Karpas-422 (cell line): ENCODE measurements around the gene ZDHHC6. TPM values are rescaled to one million over a fixed set of nuclear protein-coding genes. Genes with fewer than 3 reads are reported as not detected.
"Not testable (repeated sequence)": the region's sequence is repeated elsewhere in the genome, so short reads cannot be mapped to it uniquely, and the experiment has no call there.

Source experiments
- DNase-seq: peaks from one replicate; pipeline ENCODE4 v3.0.0-alpha.2; 2015
- H2AFZ ChIP-seq: fragments of 200-600 bp; sonication (generic); 2 replicates; pipeline ENCODE4 v1.6.1; 2014; ENCODE audit warnings: antibody characterized with exemption, low read length, mixed read lengths
- H3K27ac ChIP-seq: fragments of 200-600 bp; sonication (generic); 2 replicates; pipeline ENCODE4 v1.5.1; 2014; ENCODE audit warnings: mild to moderate bottlenecking, low read length, moderate library complexity
- H3K27me3 ChIP-seq: fragments of 200-600 bp; sonication (generic); 2 replicates; pipeline ENCODE4 v1.6.1; 2014; ENCODE audit warnings: low read length, mixed read lengths
- H3K36me3 ChIP-seq: fragments of 200-600 bp; sonication (generic); 2 replicates; pipeline ENCODE4 v1.6.1; 2014; ENCODE audit warnings: low read length, mixed read lengths; ENCODE audit not compliant: insufficient read depth
- H3K4me1 ChIP-seq: fragments of 200-600 bp; sonication (generic); 2 replicates; pipeline ENCODE4 v1.6.1; 2014; ENCODE audit warnings: mild to moderate bottlenecking, low read length, mixed read lengths
- H3K4me2 ChIP-seq: fragments of 200-600 bp; sonication (generic); 2 replicates; pipeline ENCODE4 v1.6.1; 2014; ENCODE audit warnings: low read length, low read depth, mild to moderate bottlenecking; ENCODE audit not compliant: poor library complexity, severe bottlenecking
- H3K4me3 ChIP-seq: fragments of 200-600 bp; sonication (generic); 2 replicates; pipeline ENCODE4 v1.5.1; 2014; ENCODE audit warnings: mild to moderate bottlenecking, antibody characterized with exemption, low read length, mixed read lengths
- H3K79me2 ChIP-seq: fragments of 200-600 bp; sonication (generic); 2 replicates; pipeline ENCODE4 v1.6.1; 2014; ENCODE audit warnings: mild to moderate bottlenecking, low read length, mixed read lengths
- H3K9ac ChIP-seq: fragments of 200-600 bp; sonication (generic); 2 replicates; pipeline ENCODE4 v1.6.0; 2014; ENCODE audit warnings: low read length
- H3K9me2 ChIP-seq: fragments of 200-600 bp; sonication (generic), shearing (Covaris generic); replicated peaks from 2 replicates; pipeline ENCODE4 v1.6.0; 2014; ENCODE audit warnings: mild to moderate bottlenecking, low read length, moderate library complexity; ENCODE audit not compliant: insufficient read depth
- H3K9me3 ChIP-seq: fragments of 300-700, 200-600 bp; sonication (generic); 2 replicates; pipeline ENCODE4 v1.6.1; 2014; ENCODE audit warnings: low read length, mixed read lengths
- H4K20me1 ChIP-seq: fragments of 200-600 bp; sonication (generic); 2 replicates; pipeline ENCODE4 v1.6.1; 2014; ENCODE audit warnings: mild to moderate bottlenecking, antibody characterized with exemption, low read length, low read depth; ENCODE audit not compliant: insufficient read depth
- total RNA-seq: library from RNA; depleted of rRNA; stranded (reverse); fragments of >200 nt; shearing (Covaris generic); gene quantifications from 2 replicates; pipeline ENCODE4 v1.2.3, GENCODE V29; 2014; ENCODE audit warnings: low replicate concordance

Gene ZDHHC6
- total RNA-seq, 1 experiment from 2014 or later = 33.9 TPM

GRCh38 chr10:112409755-112410154 lies 37.0 kb downstream of the ZDHHC6 start:
- no peaks in the 10 kb centered on the region for H3K9me3 ChIP-seq
- H3K9me2 ChIP-seq = no peaks in the 10 kb centered on the region
- no peak overlapping the region for H3K4me2 ChIP-seq
- H3K36me3 ChIP-seq = peaks cover 40% of the 10 kb centered on the region
- no peak overlapping the region for H3K9ac ChIP-seq
- peaks cover 4% of the 10 kb centered on the region; the same call in 1 of the 2 replicates for H3K4me1 ChIP-seq
- H3K4me3 ChIP-seq = no peak overlapping the region
- no peak overlapping the region for H2AFZ ChIP-seq
- H3K27ac ChIP-seq = no peak overlapping the region
- no peak for DNase-seq
- no peaks in the 10 kb centered on the region for H3K79me2 ChIP-seq
- H3K27me3 ChIP-seq = no peaks in the 10 kb centered on the region
- H4K20me1 ChIP-seq = no peaks in the 10 kb centered on the region

GRCh38 chr10:112409299-112409698 lies 37.4 kb downstream of the ZDHHC6 start:
- H3K9me3 ChIP-seq = no peaks in the 10 kb centered on the region
- H3K36me3 ChIP-seq = peaks cover 42% of the 10 kb centered on the region
- DNase-seq = no peak
- H4K20me1 ChIP-seq = no peaks in the 10 kb centered on the region
- peaks cover 4% of the 10 kb centered on the region; the same call in 1 of the 2 replicates for H3K4me1 ChIP-seq
- H3K4me2 ChIP-seq = no peak overlapping the region
- no peak overlapping the region for H3K27ac ChIP-seq
- no peaks in the 10 kb centered on the region for H3K9me2 ChIP-seq
- H3K4me3 ChIP-seq = no peak overlapping the region
- no peaks in the 10 kb centered on the region for H3K79me2 ChIP-seq
- no peak overlapping the region for H3K9ac ChIP-seq
- H2AFZ ChIP-seq = no peak overlapping the region
- no peaks in the 10 kb centered on the region for H3K27me3 ChIP-seq

- no peaks in the 10 kb centered on the region for H3K27me3 ChIP-seq
- no peak overlapping the region for H3K27ac ChIP-seq
- H3K79me2 ChIP-seq = no peaks in the 10 kb centered on the region
- H3K4me1 ChIP-seq = peaks cover 4% of the 10 kb centered on the region; the same call in 1 of the 2 replicates
- peaks cover 48% of the 10 kb centered on the region for H3K36me3 ChIP-seq
- no peaks in the 10 kb centered on the region for H3K9me2 ChIP-seq
- no peaks in the 10 kb centered on the region for H4K20me1 ChIP-seq
- H3K4me2 ChIP-seq = no peak overlapping the region
- H3K4me3 ChIP-seq = no peak overlapping the region
- no peak overlapping the region for H3K9ac ChIP-seq
- no peaks in the 10 kb centered on the region for H3K9me3 ChIP-seq
- no peak overlapping the region for H2AFZ ChIP-seq
- no peak for DNase-seq
Observed at GRCh38 chr10:112407696-112408095, 39.0 kb downstream of the ZDHHC6 start.

- H3K27ac ChIP-seq, DNase-seq, H4K20me1 ChIP-seq, H3K9ac ChIP-seq, H3K27me3 ChIP-seq, H3K9me3 ChIP-seq, H3K4me2 ChIP-seq, H3K79me2 ChIP-seq, H3K4me3 ChIP-seq, H3K4me1 ChIP-seq, H2AFZ ChIP-seq, H3K9me2 ChIP-seq: not testable (repeated sequence)
- peaks cover 48% of the 10 kb centered on the region for H3K36me3 ChIP-seq
Observed at GRCh38 chr10:112406806-112407205, 39.9 kb downstream of the ZDHHC6 start.

- H3K4me2 ChIP-seq = no peak overlapping the region
- no peaks in the 10 kb centered on the region for H4K20me1 ChIP-seq
- peaks cover 51% of the 10 kb centered on the region for H3K36me3 ChIP-seq
- H3K27me3 ChIP-seq = no peaks in the 10 kb centered on the region
- no peak overlapping the region for H2AFZ ChIP-seq
- no peak overlapping the region for H3K9ac ChIP-seq
- H3K27ac ChIP-seq = no peak overlapping the region
- H3K79me2 ChIP-seq = no peaks in the 10 kb centered on the region
- H3K4me1 ChIP-seq = peaks cover 4% of the 10 kb centered on the region; the same call in 1 of the 2 replicates
- H3K9me2 ChIP-seq = no peaks in the 10 kb centered on the region
- no peak overlapping the region for H3K4me3 ChIP-seq
- no peak for DNase-seq
- H3K9me3 ChIP-seq = no peaks in the 10 kb centered on the region
Observed at GRCh38 chr10:112404617-112405016, 42.1 kb downstream of the ZDHHC6 start.

GRCh38 chr10:112402917-112403316 lies 43.8 kb downstream of the ZDHHC6 start:
- H3K4me2 ChIP-seq = no peak overlapping the region
- no peak overlapping the region for H3K9ac ChIP-seq
- peaks cover 44% of the 10 kb centered on the region for H3K36me3 ChIP-seq
- DNase-seq = no peak
- H3K4me3 ChIP-seq = no peak overlapping the region
- no peak overlapping the region for H3K27ac ChIP-seq
- H3K4me1 ChIP-seq = peaks cover 4% of the 10 kb centered on the region; the same call in 1 of the 2 replicates
- H3K79me2 ChIP-seq = no peaks in the 10 kb centered on the region
- H2AFZ ChIP-seq = no peak overlapping the region
- no peaks in the 10 kb centered on the region for H3K27me3 ChIP-seq
- H4K20me1 ChIP-seq = no peaks in the 10 kb centered on the region
- H3K9me3 ChIP-seq = no peaks in the 10 kb centered on the region
- no peaks in the 10 kb centered on the region for H3K9me2 ChIP-seq

GRCh38 chr10:112397592-112397991 lies 49.1 kb downstream of the ZDHHC6 start:
- no peak overlapping the region for H3K4me3 ChIP-seq
- H4K20me1 ChIP-seq = no peaks in the 10 kb centered on the region
- no peaks in the 10 kb centered on the region for H3K79me2 ChIP-seq
- H3K27me3 ChIP-seq = no peaks in the 10 kb centered on the region
- no peak overlapping the region for H3K27ac ChIP-seq
- no peak for DNase-seq
- H3K9me2 ChIP-seq = no peaks in the 10 kb centered on the region
- no peak overlapping the region for H2AFZ ChIP-seq
- peaks cover 9% of the 10 kb centered on the region for H3K4me1 ChIP-seq
- H3K4me2 ChIP-seq = no peak overlapping the region
- H3K9ac ChIP-seq = no peak overlapping the region
- H3K9me3 ChIP-seq = no peaks in the 10 kb centered on the region
- H3K36me3 ChIP-seq = peaks cover 12% of the 10 kb centered on the region; the same call in 1 of the 2 replicates

- Histone ChIP-seq H3K4me3 (no peak overlapping the region), H4K20me1 (no peaks in the 10 kb centered on the region), H3K27me3 (no peaks in the 10 kb centered on the region), H3K4me2 (no peak overlapping the region), H3K9me2 (no peaks in the 10 kb centered on the region), H3K4me1 (peaks cover 9% of the 10 kb centered on the region), H3K79me2 (peaks cover 11% of the 10 kb centered on the region), H3K9me3 (no peaks in the 10 kb centered on the region), H2AFZ (no peak overlapping the region), H3K9ac (no peak overlapping the region), H3K36me3 (peaks cover 8% of the 10 kb centered on the region; the same call in 1 of the 2 replicates), H3K27ac (no peak overlapping the region)
- no peak for DNase-seq
Observed at GRCh38 chr10:112395809-112396530, 50.7 kb downstream of the ZDHHC6 start.
